ENCODE measurements around the gene ADGRG1.

DNA sequence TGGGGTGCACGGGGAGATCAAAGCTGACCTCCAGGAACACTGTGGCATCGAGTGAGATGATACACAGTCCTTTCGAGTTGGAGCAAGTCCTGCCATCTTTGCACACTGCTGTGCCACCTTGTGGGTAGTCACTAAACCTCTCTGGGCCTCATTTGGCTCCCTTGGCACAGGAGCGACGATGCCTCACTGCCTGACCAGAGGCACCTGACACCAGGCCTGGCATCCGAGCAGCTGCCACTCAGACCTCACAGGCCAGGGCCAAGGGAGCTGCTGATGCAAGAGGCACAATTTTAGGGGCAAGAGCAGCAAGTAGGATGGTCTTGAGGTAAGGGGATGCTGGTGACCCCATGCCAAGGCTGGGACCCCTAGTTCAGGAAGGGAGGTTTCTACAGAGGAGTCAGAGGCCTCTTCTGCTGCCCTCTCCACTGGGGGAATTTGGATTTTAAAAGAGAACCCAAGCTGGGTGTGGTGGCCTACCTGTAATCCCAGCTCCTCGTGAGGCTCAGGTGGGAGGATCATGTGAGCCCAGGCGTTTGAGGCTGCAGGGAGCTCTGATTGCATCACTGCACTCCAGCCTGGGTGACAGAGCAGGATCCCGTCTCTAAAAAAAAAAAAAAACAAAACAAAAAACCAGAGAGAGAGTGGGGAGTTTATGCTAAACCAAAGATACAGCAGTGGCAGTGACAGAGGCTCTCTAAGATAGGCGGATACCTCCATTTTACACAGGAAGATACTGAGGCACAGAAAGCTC is 6.7 kb upstream of the ADGRG1 start:
- no peak for TF ChIP-seq GLIS1 (tag by site-specific recombination; IDR thresholded peaks at IDR 0.05)
- TF ChIP-seq, protein P1, sequence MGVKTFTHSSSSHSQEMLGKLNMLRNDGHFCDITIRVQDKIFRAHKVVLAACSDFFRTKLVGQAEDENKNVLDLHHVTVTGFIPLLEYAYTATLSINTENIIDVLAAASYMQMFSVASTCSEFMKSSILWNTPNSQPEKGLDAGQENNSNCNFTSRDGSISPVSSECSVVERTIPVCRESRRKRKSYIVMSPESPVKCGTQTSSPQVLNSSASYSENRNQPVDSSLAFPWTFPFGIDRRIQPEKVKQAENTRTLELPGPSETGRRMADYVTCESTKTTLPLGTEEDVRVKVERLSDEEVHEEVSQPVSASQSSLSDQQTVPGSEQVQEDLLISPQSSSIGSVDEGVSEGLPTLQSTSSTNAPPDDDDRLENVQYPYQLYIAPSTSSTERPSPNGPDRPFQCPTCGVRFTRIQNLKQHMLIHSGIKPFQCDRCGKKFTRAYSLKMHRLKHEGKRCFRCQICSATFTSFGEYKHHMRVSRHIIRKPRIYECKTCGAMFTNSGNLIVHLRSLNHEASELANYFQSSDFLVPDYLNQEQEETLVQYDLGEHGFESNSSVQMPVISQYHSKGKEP (tag by site-specific recombination; IDR thresholded peaks at IDR 0.05) = no peak
- TF ChIP-seq, protein P2, sequence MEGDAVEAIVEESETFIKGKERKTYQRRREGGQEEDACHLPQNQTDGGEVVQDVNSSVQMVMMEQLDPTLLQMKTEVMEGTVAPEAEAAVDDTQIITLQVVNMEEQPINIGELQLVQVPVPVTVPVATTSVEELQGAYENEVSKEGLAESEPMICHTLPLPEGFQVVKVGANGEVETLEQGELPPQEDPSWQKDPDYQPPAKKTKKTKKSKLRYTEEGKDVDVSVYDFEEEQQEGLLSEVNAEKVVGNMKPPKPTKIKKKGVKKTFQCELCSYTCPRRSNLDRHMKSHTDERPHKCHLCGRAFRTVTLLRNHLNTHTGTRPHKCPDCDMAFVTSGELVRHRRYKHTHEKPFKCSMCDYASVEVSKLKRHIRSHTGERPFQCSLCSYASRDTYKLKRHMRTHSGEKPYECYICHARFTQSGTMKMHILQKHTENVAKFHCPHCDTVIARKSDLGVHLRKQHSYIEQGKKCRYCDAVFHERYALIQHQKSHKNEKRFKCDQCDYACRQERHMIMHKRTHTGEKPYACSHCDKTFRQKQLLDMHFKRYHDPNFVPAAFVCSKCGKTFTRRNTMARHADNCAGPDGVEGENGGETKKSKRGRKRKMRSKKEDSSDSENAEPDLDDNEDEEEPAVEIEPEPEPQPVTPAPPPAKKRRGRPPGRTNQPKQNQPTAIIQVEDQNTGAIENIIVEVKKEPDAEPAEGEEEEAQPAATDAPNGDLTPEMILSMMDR (tag by site-specific recombination; IDR thresholded peaks at IDR 0.05) = no peak
- TF ChIP-seq KLF16 (tag by site-specific recombination; IDR thresholded peaks at IDR 0.05) = no peak
- TF ChIP-seq, protein P3, sequence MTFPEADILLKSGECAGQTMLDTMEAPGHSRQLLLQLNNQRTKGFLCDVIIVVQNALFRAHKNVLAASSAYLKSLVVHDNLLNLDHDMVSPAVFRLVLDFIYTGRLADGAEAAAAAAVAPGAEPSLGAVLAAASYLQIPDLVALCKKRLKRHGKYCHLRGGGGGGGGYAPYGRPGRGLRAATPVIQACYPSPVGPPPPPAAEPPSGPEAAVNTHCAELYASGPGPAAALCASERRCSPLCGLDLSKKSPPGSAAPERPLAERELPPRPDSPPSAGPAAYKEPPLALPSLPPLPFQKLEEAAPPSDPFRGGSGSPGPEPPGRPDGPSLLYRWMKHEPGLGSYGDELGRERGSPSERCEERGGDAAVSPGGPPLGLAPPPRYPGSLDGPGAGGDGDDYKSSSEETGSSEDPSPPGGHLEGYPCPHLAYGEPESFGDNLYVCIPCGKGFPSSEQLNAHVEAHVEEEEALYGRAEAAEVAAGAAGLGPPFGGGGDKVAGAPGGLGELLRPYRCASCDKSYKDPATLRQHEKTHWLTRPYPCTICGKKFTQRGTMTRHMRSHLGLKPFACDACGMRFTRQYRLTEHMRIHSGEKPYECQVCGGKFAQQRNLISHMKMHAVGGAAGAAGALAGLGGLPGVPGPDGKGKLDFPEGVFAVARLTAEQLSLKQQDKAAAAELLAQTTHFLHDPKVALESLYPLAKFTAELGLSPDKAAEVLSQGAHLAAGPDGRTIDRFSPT (tag by site-specific recombination; IDR thresholded peaks at IDR 0.05) = no peak
- TF ChIP-seq ZNF221 (tag by site-specific recombination; IDR thresholded peaks at IDR 0.05; ENCODE audit: borderline replicate concordance) = no peak
- no peak for TF ChIP-seq ZBTB20 (tag by site-specific recombination; IDR thresholded peaks at IDR 0.05)
- TF ChIP-seq, protein P4, sequence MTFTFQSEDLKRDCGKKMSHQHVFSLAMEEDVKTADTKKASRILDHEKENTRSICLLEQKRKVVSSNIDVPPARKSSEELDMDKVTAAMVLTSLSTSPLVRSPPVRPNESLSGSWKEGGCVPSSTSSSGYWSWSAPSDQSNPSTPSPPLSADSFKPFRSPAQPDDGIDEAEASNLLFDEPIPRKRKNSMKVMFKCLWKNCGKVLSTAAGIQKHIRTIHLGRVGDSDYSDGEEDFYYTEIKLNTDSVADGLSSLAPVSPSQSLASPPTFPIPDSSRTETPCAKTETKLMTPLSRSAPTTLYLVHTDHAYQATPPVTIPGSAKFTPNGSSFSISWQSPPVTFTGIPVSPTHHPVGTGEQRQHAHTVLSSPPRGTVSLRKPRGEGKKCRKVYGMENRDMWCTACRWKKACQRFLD (tag by site-specific recombination; IDR thresholded peaks at IDR 0.05) = no peak
- no peak for TF ChIP-seq ZNF174 (tag by site-specific recombination; IDR thresholded peaks at IDR 0.05)
- TF ChIP-seq, protein P5, sequence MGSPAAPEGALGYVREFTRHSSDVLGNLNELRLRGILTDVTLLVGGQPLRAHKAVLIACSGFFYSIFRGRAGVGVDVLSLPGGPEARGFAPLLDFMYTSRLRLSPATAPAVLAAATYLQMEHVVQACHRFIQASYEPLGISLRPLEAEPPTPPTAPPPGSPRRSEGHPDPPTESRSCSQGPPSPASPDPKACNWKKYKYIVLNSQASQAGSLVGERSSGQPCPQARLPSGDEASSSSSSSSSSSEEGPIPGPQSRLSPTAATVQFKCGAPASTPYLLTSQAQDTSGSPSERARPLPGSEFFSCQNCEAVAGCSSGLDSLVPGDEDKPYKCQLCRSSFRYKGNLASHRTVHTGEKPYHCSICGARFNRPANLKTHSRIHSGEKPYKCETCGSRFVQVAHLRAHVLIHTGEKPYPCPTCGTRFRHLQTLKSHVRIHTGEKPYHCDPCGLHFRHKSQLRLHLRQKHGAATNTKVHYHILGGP (tag by site-specific recombination; IDR thresholded peaks at IDR 0.05) = no peak
- TF ChIP-seq ZBTB17 (tag by site-specific recombination; IDR thresholded peaks at IDR 0.05) = no peak
- TF ChIP-seq, protein P6, sequence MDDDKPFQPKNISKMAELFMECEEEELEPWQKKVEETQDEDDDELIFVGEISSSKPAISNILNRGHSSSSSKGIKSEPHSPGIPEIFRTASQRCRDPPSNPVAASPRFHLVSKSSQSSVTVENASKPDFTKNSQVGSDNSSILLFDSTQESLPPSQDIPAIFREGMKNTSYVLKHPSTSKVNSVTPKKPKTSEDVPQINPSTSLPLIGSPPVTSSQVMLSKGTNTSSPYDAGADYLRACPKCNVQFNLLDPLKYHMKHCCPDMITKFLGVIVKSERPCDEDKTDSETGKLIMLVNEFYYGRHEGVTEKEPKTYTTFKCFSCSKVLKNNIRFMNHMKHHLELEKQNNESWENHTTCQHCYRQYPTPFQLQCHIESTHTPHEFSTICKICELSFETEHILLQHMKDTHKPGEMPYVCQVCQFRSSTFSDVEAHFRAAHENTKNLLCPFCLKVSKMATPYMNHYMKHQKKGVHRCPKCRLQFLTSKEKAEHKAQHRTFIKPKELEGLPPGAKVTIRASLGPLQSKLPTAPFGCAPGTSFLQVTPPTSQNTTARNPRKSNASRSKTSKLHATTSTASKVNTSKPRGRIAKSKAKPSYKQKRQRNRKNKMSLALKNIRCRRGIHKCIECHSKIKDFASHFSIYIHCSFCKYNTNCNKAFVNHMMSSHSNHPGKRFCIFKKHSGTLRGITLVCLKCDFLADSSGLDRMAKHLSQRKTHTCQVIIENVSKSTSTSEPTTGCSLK (tag by site-specific recombination; IDR thresholded peaks at IDR 0.05) = no peak
- TF ChIP-seq ZFP37 (tag by site-specific recombination; IDR thresholded peaks at IDR 0.05) = no peak
- TF ChIP-seq ZIC2 (tag by site-specific recombination; IDR thresholded peaks at IDR 0.05) = no peak
